Stromal cell of bone marrow (primary cell): ENCODE measurements around the gene SPTLC2.
"Not testable (repeated sequence)": the region's sequence is repeated elsewhere in the genome, so short reads cannot be mapped to it uniquely, and the experiment has no call there.

ENCODE experiments used
- DNase-seq: peaks from one replicate; pipeline ENCODE4 v3.0.0-alpha.2; 2012; ENCODE audit warnings: low read depth

The SPTLC2 gene

GRCh38 chr14:77547512-77548180 lies 68.8 kb downstream of the SPTLC2 start:
- DNase-seq, result no peak

GRCh38 chr14:77545171-77545570 lies 71.3 kb downstream of the SPTLC2 start:
- not testable (repeated sequence) for DNase-seq

DNA sequence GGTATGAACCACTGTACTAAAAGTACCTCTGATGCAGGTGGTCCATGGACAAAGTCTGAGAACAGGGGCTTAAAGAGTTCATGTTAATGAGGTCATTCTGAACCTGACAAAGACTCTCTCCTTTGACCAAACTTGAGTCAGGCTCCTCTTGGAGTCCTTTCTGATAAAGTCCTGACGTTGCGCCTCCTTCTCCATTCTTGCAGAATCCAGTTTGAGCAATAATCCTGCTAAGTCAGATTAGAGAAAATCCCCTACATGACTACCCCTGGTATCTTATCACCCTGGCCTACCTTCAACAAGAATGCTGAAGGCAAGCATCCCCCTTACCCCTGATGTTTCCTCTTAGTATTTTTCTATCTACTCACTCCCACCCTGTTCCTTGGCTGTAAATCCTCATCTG lies 71.9 kb downstream of the SPTLC2 start:
- no peak for DNase-seq

GRCh38 chr14:77543637-77544334 lies 72.7 kb downstream of the SPTLC2 start:
- DNase-seq, result no peak

DNA sequence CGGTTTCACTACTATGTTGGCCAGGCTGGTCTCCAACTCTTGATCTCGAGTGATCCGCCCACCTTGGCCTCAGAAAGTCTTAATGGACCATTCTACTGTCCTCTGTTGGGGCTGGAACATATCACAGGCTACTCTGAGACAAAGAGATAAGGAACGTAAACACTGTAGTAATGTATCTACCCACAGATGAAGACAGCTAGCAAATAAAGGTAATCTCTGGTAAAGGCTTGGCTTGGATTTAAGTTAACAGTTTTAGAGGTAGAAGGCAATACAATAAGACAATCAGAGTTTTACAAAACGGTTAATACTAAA lies 73.2 kb downstream of the SPTLC2 start:
- no peak for DNase-seq

- no peak for DNase-seq
Observed at GRCh38 chr14:77542421-77543239, 73.8 kb downstream of the SPTLC2 start.

DNA sequence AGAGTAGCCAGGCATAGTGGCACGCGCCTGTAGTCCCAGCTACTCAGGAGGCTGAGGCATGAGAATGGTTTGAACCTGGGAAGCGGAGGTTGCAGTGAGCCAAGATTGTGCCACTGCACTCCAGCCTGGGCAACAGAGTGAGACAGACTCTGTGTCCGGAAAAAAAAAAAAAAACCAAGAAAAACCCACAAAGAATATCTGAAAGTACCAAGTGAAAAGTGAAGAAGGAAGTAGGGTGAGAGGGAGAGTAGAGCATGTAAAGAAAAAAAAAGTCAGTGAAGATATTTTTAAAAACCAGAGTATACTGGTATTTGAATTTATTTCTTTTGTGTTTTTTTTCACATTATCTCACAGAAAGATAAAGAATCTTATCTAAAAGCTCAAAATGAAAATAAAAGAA lies 74.5 kb downstream of the SPTLC2 start:
- no peak for DNase-seq

GRCh38 chr14:77536951-77537350 lies 79.5 kb downstream of the SPTLC2 start:
- DNase-seq, result not testable (repeated sequence)

DNA sequence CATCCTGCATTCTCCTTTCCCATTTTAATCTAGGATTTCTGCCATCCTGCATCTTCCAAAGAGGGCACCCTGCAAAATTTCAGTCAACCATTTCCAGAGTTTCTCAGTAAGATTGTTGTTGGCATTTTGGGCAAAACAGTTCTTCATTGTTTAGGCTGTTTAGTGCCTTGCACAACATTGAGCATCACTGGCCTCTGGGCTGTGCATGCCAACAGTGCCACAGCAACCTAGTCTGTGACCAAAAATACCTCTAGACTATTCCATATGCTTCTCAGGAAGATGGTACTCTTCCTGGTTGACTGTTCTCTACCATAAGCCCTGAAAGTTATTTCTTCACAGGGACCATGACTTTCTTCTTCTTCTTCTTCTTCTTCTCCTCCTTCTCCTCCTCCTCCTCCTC lies 85.4 kb downstream of the SPTLC2 start:
- DNase-seq, result no peak

- DNase-seq, result no peak
Observed at GRCh38 chr14:77529963-77530362, 86.5 kb downstream of the SPTLC2 start.

DNA sequence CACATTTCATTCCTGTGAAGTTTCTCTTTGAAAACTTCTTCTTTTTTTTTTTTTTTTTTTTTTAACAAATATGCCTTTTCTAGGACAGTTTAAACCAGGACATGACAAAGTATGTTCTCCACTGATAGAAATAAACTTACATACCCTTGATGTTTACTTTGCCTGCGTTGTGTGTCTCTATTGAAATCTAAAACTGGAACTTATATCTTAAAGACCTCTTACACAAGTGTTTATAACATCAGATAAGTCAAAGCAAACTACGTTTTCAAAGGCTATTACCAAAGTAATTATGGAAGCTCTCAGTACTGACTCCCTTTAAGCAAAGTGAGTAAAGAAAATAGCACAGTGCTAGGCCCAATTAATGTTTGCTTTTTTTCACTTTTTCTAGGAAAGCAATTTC lies 87.2 kb downstream of the SPTLC2 start:
- no peak for DNase-seq

DNA sequence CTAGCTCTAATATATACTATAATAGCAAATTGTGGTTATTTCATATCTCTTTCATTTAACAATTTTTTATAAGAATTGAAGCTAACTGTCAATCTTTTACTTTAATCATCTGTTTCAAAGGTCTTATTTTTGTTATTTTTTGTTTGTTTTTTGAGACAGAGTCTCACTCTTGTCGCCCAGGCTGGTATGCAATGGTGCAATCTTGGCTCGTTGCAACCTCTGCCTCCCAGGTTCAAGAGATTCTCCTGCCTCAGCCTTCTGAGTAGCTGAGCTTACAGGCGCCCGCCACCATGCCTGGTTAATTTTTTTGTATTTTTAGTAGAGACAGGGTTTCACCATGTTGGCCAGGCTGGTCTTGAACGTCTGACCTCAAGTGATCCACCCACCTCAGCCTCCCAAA lies 87.7 kb downstream of the SPTLC2 start:
- DNase-seq, result not testable (repeated sequence)

DNA sequence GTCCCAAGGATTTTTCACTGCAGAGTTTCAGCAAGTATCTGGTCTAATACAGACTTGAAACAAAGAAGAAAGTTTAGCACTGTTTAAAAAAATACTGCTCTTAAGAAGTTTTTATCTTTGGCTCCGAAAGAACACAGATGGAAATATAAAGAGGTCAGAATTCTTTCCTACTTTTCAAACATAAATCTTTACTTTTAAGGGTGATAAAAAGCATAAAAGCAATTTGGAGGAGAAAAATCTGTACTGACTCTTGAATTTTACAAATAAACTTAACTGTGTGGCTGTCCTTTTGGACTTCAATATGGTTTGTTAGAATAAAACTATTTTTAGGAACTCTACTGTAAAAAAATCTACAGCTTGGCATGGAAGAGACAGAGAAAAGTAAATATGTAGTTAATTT lies 90.2 kb downstream of the SPTLC2 start:
- no peak for DNase-seq

DNA sequence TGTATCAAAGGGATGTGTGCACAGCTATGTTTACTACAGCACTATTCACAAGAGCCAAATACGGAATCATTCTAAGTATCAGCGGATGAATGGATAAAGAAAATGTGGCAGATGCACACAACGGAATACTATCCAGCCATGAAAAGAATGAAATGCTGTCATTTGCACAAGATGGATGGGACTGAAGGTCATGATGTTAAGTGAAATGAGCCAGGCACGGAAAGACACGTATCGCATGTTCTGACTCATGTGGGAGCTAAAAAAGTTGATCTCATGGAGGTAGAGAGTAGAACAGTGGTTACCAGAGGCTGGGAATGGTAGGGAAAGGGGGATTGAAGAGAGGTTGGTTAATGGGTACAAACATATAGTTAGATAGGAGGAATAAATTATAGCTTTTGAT lies 91.9 kb downstream of the SPTLC2 start:
- no peak for DNase-seq

- DNase-seq, result no peak
Observed at GRCh38 chr14:77523109-77523508, 93.3 kb downstream of the SPTLC2 start.

DNA sequence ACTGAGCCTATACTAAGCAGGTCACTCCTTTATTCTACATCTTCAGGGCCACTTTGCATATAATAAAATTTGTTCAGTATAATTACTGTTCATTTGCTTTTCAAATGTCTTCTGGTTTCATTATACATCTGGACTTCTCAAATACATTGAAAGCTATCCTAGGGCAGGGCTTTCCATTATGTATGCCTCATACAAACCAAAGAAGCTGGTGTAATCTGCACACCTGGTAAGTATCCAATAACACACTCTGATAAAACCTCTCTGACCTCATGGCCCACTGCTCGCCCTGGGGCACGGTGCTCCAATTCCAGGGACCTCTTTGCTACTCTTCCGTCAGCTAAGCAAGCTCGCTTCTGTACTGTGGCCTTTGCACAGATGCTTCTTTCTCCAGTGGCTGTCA lies 95.9 kb downstream of the SPTLC2 start:
- DNase-seq, result no peak

DNA sequence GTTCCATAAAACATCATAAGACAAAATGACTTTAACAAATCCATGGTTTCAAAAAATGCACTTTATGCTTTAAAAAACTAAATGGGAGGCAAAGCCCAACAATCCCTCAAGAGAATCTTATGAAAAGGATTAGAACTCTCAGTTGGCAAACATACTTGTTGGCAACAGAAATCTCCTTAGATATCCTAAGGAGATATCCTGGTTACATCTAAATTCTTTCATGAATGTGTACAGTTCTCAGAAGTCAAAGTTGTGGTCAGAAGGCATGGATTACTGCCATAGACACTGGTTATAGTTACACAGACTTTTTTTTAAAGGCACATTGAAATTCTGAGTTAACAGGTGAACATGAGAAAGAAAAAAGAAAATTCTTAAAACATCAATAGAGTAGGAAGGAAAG lies 100.3 kb downstream of the SPTLC2 start:
- DNase-seq, result no peak

- DNase-seq, result no peak
Observed at GRCh38 chr14:77511486-77512162, 104.8 kb downstream of the SPTLC2 start.

DNA sequence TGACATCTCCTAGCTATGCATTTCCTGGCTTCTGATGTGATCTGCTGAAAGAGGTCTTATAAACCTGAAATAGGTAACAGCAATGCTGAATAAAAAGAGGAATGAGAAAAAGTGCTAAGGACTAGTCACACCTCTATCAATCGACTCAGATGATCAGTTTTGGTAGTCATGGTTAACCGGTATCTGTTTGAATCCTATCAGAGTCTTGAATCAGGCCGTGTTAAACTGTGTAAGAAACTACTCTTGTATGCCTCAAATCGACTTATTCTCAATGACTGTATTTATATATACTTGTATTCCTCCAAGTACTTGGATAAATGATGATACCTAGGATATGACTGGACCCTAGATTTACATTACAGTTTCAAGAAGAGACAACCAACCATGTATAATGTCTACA lies 107.1 kb downstream of the SPTLC2 start:
- DNase-seq, result no peak

DNA sequence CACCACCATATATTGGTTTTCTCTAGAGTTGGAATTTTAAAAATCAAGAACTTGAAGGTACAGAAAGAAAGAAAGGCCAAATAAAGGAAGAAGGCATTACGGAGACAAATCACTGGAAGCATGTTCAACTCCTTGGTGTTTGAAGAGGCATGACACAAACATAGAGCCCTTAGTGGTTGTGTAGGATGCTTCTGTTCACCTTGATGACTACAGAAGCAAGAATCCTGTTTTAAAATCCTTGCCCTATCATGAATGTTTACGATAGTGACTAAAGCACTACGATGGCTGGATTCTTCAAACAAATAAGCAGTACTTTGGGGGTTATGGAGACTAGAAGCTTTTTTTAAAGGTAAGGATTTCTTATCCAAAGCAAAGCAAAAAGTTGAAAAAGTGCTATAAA lies 107.6 kb downstream of the SPTLC2 start:
- DNase-seq, result no peak

DNA sequence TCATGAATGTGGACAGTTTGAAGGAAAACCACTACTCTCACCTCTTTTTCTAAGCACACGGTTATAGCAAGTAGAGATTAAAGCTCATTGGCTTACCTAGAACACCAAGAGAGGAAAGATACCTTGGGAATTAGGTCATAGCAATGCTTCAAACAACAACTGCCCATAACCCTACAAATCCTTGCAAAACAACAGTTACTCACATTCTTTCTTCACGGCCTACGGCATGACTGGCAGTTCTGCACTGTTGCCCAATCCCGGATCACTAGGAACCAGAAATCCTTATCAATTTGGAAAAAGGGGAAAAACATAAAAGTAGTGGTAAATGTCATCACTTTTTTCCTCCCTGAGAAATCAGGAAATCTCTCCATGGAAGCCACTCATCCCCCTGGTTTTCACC lies 108.2 kb downstream of the SPTLC2 start:
- DNase-seq, result no peak

DNA sequence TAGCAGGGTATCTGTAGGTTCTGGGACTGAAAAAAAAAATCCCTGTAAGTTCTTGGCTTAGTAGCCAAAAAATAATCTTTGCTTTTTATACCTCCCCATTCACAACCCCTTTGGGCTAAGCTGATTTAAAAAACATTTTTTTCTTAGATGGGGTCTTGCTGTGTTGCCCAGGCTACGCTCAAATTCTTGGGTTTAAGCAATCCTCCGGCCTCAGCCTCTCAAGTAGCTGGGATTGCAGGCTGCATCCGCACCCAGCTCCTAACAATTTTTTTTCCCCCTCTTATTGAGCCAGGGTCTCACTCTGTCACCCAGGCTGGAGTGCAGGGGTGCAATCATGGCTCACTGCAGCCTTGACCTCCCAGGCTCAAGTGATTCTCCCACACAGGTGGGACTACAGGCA lies 108.7 kb downstream of the SPTLC2 start:
- DNase-seq, result no peak

DNA sequence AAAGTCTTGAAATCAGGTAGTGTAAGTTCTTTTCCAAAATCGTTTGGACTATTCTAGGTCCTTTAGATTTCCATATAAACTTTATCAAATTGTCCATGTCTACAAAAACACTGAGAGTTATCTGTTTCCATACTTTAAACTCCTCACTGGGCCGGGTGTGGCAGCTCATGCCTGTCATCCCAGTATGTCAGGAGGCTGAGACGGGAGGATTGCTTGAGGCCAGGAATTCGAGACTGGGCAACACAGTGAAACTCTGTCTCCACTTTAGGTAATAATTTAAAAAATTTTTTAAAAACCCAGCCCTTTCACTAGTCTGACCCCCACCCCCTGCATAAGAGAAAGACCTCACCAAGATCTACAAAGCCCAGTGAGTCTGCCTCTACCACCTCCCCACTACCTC lies 111.4 kb downstream of the SPTLC2 start:
- DNase-seq, result no peak
